Measurements from ENCODE around the gene BMF. TPM values are rescaled to one million over a fixed set of nuclear protein-coding genes. Genes with fewer than 3 reads are reported as not detected.
"Not testable (repeated sequence)": the region's sequence is repeated elsewhere in the genome, so short reads cannot be mapped to it uniquely, and the experiment has no call there.

The BMF gene
- total RNA-seq, 1 donor from 2014 or later, result 153 TPM

DNA sequence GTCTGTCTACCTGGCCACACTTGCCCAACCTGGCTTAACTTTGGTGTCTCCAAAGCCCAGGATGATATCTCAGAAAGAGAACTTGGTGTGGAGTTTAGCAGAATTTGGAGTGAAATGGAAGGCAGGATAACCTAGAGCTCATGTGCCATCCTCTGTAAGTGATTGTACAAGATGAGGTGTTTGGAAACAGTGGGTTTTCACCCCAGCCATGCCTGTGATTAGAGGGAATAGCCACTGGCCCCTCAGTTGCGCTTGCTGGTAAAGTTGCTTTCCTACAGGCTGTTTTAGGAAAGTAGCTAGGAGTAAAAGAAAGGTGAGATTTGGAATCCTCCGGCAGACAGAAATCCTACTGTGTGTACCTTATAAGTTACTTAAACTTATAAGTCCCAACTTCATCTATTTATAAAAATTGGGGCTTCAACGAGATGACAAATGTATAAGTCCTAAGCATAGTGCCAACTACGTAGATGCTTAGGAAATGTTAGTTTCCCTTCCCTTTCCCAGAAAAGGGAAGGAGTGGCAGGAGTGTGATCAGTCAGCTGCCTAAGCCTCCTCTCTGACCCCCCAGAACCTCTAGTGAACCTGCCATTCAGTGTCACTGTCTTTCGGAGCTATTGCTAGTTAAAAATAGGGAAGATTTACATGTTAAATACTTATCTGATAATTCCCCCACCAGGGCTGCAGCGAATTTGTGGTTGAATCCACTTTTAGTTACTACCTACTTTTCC lies 13.4 kb upstream of the BMF start:
- H3K27me3 Mint-ChIP-seq (ENCODE audit: unreplicated experiment), result no peaks in the 10 kb centered on the region
- TF ChIP-seq, protein P1, sequence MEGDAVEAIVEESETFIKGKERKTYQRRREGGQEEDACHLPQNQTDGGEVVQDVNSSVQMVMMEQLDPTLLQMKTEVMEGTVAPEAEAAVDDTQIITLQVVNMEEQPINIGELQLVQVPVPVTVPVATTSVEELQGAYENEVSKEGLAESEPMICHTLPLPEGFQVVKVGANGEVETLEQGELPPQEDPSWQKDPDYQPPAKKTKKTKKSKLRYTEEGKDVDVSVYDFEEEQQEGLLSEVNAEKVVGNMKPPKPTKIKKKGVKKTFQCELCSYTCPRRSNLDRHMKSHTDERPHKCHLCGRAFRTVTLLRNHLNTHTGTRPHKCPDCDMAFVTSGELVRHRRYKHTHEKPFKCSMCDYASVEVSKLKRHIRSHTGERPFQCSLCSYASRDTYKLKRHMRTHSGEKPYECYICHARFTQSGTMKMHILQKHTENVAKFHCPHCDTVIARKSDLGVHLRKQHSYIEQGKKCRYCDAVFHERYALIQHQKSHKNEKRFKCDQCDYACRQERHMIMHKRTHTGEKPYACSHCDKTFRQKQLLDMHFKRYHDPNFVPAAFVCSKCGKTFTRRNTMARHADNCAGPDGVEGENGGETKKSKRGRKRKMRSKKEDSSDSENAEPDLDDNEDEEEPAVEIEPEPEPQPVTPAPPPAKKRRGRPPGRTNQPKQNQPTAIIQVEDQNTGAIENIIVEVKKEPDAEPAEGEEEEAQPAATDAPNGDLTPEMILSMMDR (IDR thresholded peaks at IDR 0.05; ENCODE audit: unreplicated experiment), result no peak
- H3K9me3 Mint-ChIP-seq (ENCODE audit: unreplicated experiment), result no peaks in the 10 kb centered on the region
- H3K36me3 Mint-ChIP-seq (ENCODE audit: low read depth, unreplicated experiment), result no peaks in the 10 kb centered on the region
- no peak overlapping the region for H3K27ac Mint-ChIP-seq (ENCODE audit: unreplicated experiment)
- peaks cover 2% of the 10 kb centered on the region for H3K4me1 Mint-ChIP-seq (ENCODE audit: unreplicated experiment)
- H3K4me3 Mint-ChIP-seq (ENCODE audit: unreplicated experiment), result no peak overlapping the region
- no peak for DNase-seq (ENCODE audit: low spot score)

DNA sequence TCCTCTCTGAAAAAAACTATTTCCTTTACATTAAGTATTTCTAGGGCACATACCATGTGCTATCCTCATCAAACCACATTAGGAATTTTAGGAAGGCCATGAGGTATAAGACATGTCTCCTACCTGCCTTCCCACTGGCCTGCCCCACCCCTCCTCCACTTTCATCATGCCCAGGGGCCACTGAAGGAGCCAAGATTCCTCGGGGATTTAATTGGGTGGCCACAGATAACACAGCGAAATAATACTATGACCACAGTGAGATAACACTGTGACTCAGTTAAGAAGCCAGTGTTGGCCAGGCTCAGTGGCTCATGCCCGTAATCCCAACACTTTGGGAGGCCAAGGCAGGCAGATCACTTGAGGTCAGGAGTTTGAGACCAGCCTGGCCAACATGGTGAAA lies 9.8 kb upstream of the BMF start:
- H3K36me3 Mint-ChIP-seq (ENCODE audit: low read depth, unreplicated experiment), result no peaks in the 10 kb centered on the region
- no peak overlapping the region for H3K4me3 Mint-ChIP-seq (ENCODE audit: unreplicated experiment)
- TF ChIP-seq, protein P1 (IDR thresholded peaks at IDR 0.05; ENCODE audit: unreplicated experiment), result no peak
- H3K27me3 Mint-ChIP-seq (ENCODE audit: unreplicated experiment), result peaks cover 4% of the 10 kb centered on the region
- peaks cover 8% of the 10 kb centered on the region for H3K4me1 Mint-ChIP-seq (ENCODE audit: unreplicated experiment)
- H3K27ac Mint-ChIP-seq (ENCODE audit: unreplicated experiment), result no peak overlapping the region
- DNase-seq (ENCODE audit: low spot score), result no peak
- no peaks in the 10 kb centered on the region for H3K9me3 Mint-ChIP-seq (ENCODE audit: unreplicated experiment)

DNA sequence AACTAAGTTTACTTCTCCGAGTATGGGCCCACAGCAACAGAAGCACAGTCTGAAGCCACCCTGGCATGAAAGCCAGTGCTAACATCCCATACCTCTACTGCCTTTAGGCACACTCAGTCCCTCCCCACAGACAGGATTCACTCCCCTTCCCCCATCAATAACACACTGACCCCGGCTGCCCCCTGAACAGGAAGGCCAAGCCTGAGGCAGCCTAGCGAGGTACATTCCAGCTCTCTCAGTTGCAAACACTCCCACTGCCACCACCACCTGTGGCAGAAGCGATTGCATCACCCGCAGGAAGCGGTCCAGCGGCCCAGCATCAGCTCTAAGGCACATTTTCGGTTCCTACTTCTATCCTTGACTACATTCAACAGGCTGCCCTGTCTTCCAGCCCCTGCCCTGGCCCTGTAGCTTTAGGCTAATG lies 7.0 kb upstream of the BMF start:
- Mint-ChIP-seq H3K36me3 (ENCODE audit: low read depth, unreplicated experiment) (no peaks in the 10 kb centered on the region), H3K4me1 (ENCODE audit: unreplicated experiment) (peaks cover 6% of the 10 kb centered on the region), H3K9me3 (ENCODE audit: unreplicated experiment) (no peaks in the 10 kb centered on the region), H3K4me3 (ENCODE audit: unreplicated experiment) (no peak overlapping the region), H3K27ac (ENCODE audit: unreplicated experiment) (no peak overlapping the region), H3K27me3 (ENCODE audit: unreplicated experiment) (peaks cover 4% of the 10 kb centered on the region)
- DNase-seq (ENCODE audit: low spot score), result no peak
- TF ChIP-seq, protein P1 (IDR thresholded peaks at IDR 0.05; ENCODE audit: unreplicated experiment), result no peak

DNA sequence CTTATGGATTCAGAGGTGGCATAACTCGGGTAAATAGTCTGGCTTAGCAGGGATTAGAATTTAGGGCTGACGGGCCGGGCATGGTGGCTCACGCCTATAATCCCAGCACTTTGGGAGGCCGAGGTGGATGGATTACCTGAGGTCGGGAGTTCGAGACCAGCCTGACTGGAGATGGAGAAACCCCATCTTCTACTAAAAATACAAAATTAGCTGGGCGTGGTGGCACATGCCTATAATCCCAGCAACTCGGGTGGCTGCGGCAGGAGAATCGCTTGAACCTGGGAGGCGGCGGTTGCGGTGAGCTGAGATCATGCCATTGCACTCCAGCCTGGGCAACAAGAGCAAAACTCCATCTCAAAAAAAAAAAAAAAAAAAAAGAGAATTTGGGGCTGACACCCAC lies 6.4 kb upstream of the BMF start:
- H3K36me3 Mint-ChIP-seq (ENCODE audit: low read depth, unreplicated experiment); H3K27me3 Mint-ChIP-seq (ENCODE audit: unreplicated experiment); H3K4me3 Mint-ChIP-seq (ENCODE audit: unreplicated experiment); DNase-seq (ENCODE audit: low spot score); H3K4me1 Mint-ChIP-seq (ENCODE audit: unreplicated experiment); H3K9me3 Mint-ChIP-seq (ENCODE audit: unreplicated experiment); H3K27ac Mint-ChIP-seq (ENCODE audit: unreplicated experiment): not testable (repeated sequence)

DNA sequence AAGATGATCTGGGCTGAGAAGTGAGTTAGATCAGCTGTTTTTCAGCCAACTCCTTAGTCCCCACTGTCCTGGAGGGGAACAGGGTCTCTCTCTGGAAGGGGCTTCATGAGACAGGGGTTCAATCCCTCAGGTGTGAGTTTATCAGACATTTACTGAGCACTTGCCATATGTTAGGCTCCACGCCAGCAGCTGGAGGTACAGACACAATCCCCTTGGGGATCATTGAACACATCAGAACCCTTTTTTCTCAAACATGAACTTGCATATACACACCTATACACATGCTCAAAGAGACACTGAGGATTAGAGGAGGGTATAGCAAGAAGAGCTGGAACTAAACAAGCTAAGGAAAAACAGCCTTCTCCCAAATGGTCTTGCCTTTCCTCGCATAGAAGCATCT lies 5.5 kb upstream of the BMF start:
- H3K36me3 Mint-ChIP-seq (ENCODE audit: low read depth, unreplicated experiment), result no peaks in the 10 kb centered on the region
- H3K4me3 Mint-ChIP-seq (ENCODE audit: unreplicated experiment), result no peak overlapping the region
- TF ChIP-seq, protein P1 (IDR thresholded peaks at IDR 0.05; ENCODE audit: unreplicated experiment), result no peak
- peaks cover 4% of the 10 kb centered on the region for H3K27me3 Mint-ChIP-seq (ENCODE audit: unreplicated experiment)
- no peak overlapping the region for H3K27ac Mint-ChIP-seq (ENCODE audit: unreplicated experiment)
- no peaks in the 10 kb centered on the region for H3K9me3 Mint-ChIP-seq (ENCODE audit: unreplicated experiment)
- no peak for DNase-seq (ENCODE audit: low spot score)
- peaks cover 6% of the 10 kb centered on the region for H3K4me1 Mint-ChIP-seq (ENCODE audit: unreplicated experiment)

Measured in endothelial cell (in vitro differentiated cells).